GM10248 (cell line): ENCODE data around the gene TFIP11.

Source experiments
- CTCF ChIA-PET: fragments of 300-600 bp; sonication (Branson Sonifier 250); formaldehyde crosslinking; extraction: SDS; loops from one replicate; lab custom pipeline; 2021; ENCODE audit warnings: antibody characterized with exemption; lab: Yijun Ruan, JAX
- POLR2A ChIA-PET: fragments of 350-650 bp; sonication (Branson Sonifier 250); formaldehyde crosslinking; extraction: SDS; loops from one replicate; lab custom pipeline; 2020; ENCODE audit warnings: antibody characterized with exemption; lab: Yijun Ruan, JAX
- DNase-seq: peaks from one replicate; pipeline ENCODE4 v3.0.0; 2012; ENCODE audit errors: extremely low spot score
- CTCF ChIP-seq: IDR thresholded peaks from 2 replicates; pipeline ENCODE4 v1.5.1; 2012; ENCODE audit warnings: mild to moderate bottlenecking, low read depth; ENCODE audit errors: extremely low read depth, missing control alignments, control extremely low read depth

Gene TFIP11

GRCh38 chr22:26442086-26442756 is 70.1 kb downstream of the TFIP11 start:
- TF ChIP-seq CTCF: no peak
- DNase-seq: no peak
- POLR2A ChIA-PET: no interaction called here
- CTCF ChIA-PET: interaction anchor here (1.0 to 1.3 kb wide), 2 partner anchors 18 to 78 kb away, joined by 3 to 5 read pairs; no protein-coding TSS in a partner anchor
